ENCODE results near the gene IKBKE. TPM values are rescaled to one million over a fixed set of nuclear protein-coding genes. Genes with fewer than 3 reads are reported as not detected.

Gene IKBKE
- total and polyA plus RNA-seq, 10 of the 15 experiments (the other 5 are each of a cell fraction or from before 2014, with no cell fraction given): 12.8 to 35.1 (median 23.1) TPM

DNA sequence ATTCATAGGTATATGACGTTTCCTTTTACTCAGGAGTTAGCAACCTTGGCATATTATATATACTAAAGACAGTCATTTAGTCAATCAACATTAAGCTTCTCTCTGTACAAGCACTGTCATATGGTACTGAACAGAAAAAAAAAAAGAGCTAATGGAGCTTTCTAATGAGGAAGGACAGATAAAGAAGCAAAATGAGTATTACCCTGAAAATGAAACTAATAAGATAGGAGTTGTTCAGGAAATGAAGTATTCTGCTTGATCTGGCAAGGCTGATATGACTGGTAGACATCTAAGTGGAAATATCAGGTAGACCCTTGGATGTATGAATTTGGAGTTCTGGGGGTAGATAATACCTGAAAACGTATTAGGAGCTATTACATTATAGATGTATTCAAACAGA is 4.3 kb upstream of the IKBKE start (continued):
- TF ChIP-seq, protein P1, sequence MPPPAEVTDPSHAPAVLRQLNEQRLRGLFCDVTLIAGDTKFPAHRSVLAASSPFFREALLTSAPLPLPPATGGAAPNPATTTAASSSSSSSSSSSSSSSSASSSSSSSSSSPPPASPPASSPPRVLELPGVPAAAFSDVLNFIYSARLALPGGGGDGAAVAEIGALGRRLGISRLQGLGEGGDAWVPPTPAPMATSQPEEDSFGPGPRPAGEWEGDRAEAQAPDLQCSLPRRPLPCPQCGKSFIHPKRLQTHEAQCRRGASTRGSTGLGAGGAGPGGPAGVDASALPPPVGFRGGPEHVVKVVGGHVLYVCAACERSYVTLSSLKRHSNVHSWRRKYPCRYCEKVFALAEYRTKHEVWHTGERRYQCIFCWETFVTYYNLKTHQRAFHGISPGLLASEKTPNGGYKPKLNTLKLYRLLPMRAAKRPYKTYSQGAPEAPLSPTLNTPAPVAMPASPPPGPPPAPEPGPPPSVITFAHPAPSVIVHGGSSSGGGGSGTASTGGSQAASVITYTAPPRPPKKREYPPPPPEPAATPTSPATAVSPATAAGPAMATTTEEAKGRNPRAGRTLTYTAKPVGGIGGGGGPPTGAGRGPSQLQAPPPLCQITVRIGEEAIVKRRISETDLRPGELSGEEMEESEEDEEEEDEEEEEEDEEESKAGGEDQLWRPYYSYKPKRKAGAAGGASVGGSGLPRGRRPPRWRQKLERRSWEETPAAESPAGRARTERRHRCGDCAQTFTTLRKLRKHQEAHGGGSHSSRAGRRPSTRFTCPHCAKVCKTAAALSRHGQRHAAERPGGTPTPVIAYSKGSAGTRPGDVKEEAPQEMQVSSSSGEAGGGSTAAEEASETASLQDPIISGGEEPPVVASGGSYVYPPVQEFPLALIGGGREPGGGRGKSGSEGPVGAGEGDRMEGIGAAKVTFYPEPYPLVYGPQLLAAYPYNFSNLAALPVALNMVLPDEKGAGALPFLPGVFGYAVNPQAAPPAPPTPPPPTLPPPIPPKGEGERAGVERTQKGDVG (CRISPR knock-in tag; IDR thresholded peaks at IDR 0.05): no peak
- TF ChIP-seq POLR2AphosphoS5 (IDR thresholded peaks at IDR 0.05; ENCODE audit: low read length) (no peak), SMAD1 (IDR thresholded peaks at IDR 0.05; ENCODE audit: low read depth, partially characterized antibody) (no peak), CREM (IDR thresholded peaks at IDR 0.05; ENCODE audit: low read depth) (peak; percentile 37; the same call in 1 of the 2 replicates), ETV6 (conservative IDR thresholded peaks at IDR 0.05 in 1 of 2, IDR thresholded peaks at IDR 0.05 in 1 of 2; ENCODE audit: borderline replicate concordance in 1 of 2, low read depth in 1 of 2) (peak in 1 of 2 experiments; percentile 69; a peak in 1 of 4 replicates), JUNB (IDR thresholded peaks at IDR 0.05) (peak; percentile 89), HDGF (IDR thresholded peaks at IDR 0.05) (no peak), ASH2L (IDR thresholded peaks at IDR 0.05; ENCODE audit: borderline replicate concordance, low read depth) (no peak), KDM1A (IDR thresholded peaks at IDR 0.05; ENCODE audit: borderline replicate concordance) (no peak), HDAC2 (IDR thresholded peaks at IDR 0.05) (no peak), TARDBP (IDR thresholded peaks at IDR 0.05; ENCODE audit: borderline replicate concordance) (no peak), BHLHE40 (IDR thresholded peaks at IDR 0.05; ENCODE audit: borderline replicate concordance in 1 of 2, low read depth in 2 of 2, low read length in 1 of 2) (no peak), ZZZ3 (IDR thresholded peaks at IDR 0.05; ENCODE audit: control insufficient read depth, insufficient read length, low read depth) (no peak), STAT1 (conservative IDR thresholded peaks at IDR 0.05) (no peak), RB1 (IDR thresholded peaks at IDR 0.05; ENCODE audit: borderline replicate concordance) (no peak)
- TF ChIP-seq, protein P2, sequence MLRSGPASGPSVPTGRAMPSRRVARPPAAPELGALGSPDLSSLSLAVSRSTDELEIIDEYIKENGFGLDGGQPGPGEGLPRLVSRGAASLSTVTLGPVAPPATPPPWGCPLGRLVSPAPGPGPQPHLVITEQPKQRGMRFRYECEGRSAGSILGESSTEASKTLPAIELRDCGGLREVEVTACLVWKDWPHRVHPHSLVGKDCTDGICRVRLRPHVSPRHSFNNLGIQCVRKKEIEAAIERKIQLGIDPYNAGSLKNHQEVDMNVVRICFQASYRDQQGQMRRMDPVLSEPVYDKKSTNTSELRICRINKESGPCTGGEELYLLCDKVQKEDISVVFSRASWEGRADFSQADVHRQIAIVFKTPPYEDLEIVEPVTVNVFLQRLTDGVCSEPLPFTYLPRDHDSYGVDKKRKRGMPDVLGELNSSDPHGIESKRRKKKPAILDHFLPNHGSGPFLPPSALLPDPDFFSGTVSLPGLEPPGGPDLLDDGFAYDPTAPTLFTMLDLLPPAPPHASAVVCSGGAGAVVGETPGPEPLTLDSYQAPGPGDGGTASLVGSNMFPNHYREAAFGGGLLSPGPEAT (IDR thresholded peaks at IDR 0.05; ENCODE audit: low read depth): no peak
- TF ChIP-seq, protein P3, sequence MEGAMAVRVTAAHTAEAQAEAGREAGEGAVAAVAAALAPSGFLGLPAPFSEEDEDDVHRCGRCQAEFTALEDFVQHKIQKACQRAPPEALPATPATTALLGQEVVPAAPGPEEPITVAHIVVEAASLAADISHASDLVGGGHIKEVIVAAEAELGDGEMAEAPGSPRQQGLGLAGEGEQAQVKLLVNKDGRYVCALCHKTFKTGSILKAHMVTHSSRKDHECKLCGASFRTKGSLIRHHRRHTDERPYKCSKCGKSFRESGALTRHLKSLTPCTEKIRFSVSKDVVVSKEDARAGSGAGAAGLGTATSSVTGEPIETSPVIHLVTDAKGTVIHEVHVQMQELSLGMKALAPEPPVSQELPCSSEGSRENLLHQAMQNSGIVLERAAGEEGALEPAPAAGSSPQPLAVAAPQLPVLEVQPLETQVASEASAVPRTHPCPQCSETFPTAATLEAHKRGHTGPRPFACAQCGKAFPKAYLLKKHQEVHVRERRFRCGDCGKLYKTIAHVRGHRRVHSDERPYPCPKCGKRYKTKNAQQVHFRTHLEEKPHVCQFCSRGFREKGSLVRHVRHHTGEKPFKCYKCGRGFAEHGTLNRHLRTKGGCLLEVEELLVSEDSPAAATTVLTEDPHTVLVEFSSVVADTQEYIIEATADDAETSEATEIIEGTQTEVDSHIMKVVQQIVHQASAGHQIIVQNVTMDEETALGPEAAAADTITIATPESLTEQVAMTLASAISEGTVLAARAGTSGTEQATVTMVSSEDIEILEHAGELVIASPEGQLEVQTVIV (IDR thresholded peaks at IDR 0.05; ENCODE audit: borderline replicate concordance, partially characterized antibody): no peak
- TF ChIP-seq, protein P4, sequence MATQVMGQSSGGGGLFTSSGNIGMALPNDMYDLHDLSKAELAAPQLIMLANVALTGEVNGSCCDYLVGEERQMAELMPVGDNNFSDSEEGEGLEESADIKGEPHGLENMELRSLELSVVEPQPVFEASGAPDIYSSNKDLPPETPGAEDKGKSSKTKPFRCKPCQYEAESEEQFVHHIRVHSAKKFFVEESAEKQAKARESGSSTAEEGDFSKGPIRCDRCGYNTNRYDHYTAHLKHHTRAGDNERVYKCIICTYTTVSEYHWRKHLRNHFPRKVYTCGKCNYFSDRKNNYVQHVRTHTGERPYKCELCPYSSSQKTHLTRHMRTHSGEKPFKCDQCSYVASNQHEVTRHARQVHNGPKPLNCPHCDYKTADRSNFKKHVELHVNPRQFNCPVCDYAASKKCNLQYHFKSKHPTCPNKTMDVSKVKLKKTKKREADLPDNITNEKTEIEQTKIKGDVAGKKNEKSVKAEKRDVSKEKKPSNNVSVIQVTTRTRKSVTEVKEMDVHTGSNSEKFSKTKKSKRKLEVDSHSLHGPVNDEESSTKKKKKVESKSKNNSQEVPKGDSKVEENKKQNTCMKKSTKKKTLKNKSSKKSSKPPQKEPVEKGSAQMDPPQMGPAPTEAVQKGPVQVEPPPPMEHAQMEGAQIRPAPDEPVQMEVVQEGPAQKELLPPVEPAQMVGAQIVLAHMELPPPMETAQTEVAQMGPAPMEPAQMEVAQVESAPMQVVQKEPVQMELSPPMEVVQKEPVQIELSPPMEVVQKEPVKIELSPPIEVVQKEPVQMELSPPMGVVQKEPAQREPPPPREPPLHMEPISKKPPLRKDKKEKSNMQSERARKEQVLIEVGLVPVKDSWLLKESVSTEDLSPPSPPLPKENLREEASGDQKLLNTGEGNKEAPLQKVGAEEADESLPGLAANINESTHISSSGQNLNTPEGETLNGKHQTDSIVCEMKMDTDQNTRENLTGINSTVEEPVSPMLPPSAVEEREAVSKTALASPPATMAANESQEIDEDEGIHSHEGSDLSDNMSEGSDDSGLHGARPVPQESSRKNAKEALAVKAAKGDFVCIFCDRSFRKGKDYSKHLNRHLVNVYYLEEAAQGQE (IDR thresholded peaks at IDR 0.05; ENCODE audit: low read depth, low read length): no peak

All from GM12878 (cell line).